Stimulated activated CD4-positive, alpha-beta T cell treated with anti-CD3 and anti-CD28 coated beads, Interleukin-12 subunit alpha, Interleukin-12 subunit beta, amount 100 ng/mL, for 4 hours (primary cell): ENCODE results near the gene ABHD14A.
"Not testable (repeated sequence)": the region's sequence is repeated elsewhere in the genome, so short reads cannot be mapped to it uniquely, and the experiment has no call there.

ENCODE experiments used
- DNase-seq: peaks from one replicate; pipeline ENCODE4 v3.0.0-alpha.2; 2020

Gene ABHD14A

GRCh38 chr3:51974963-51975851 is at the start of gene ABHD14A:
TSS of gene ABHD14A (plus strand) at chr3:51975064. CDS start at chr3:51975136, 72 bp downstream.
- peak; percentile 65 for DNase-seq

- DNase-seq = no peak
Observed at GRCh38 chr3:51927061-51927977, 47.5 kb upstream of the ABHD14A start.

- no peak for DNase-seq
Observed at GRCh38 chr3:51928438-51928837, 46.4 kb upstream of the ABHD14A start.

- not testable (repeated sequence) for DNase-seq
Observed at GRCh38 chr3:51928981-51929380, 45.9 kb upstream of the ABHD14A start.

- no peak for DNase-seq
Observed at GRCh38 chr3:51929420-51930003, 45.4 kb upstream of the ABHD14A start.

GRCh38 chr3:51930439-51930838 is 44.4 kb upstream of the ABHD14A start:
- DNase-seq = no peak

- DNase-seq = no peak
Observed at GRCh38 chr3:51931756-51932155, 43.1 kb upstream of the ABHD14A start.

- DNase-seq = no peak
Observed at GRCh38 chr3:51932471-51933370, 42.1 kb upstream of the ABHD14A start.

- DNase-seq = no peak
Observed at GRCh38 chr3:51933471-51934138, 41.3 kb upstream of the ABHD14A start.

- DNase-seq = no peak
Observed at GRCh38 chr3:51934139-51934850, 40.6 kb upstream of the ABHD14A start.

GRCh38 chr3:51934991-51935885 is 39.6 kb upstream of the ABHD14A start:
- DNase-seq = no peak

GRCh38 chr3:51935886-51936755 is 38.7 kb upstream of the ABHD14A start:
- no peak for DNase-seq

GRCh38 chr3:51937014-51937413 is 37.9 kb upstream of the ABHD14A start:
- no peak for DNase-seq

GRCh38 chr3:51937611-51938450 is 37.0 kb upstream of the ABHD14A start:
- no peak for DNase-seq

- no peak for DNase-seq
Observed at GRCh38 chr3:51938780-51939425, 36.0 kb upstream of the ABHD14A start.

GRCh38 chr3:51940648-51941462 is 34.0 kb upstream of the ABHD14A start:
- DNase-seq = no peak
